CD14-positive monocyte (primary cell): ENCODE measurements around the gene TMEM30B. TPM values are rescaled to one million over a fixed set of nuclear protein-coding genes. Genes with fewer than 3 reads are reported as not detected.
A peak's percentile ranks its signal among the peaks of the same experiment; 100 is the strongest.

Experiments
- DNase-seq, 3 donors: peaks; one replicate each; pipeline ENCODE4 v3.0.0-alpha.2; 2011 to 2022
- H2AFZ ChIP-seq: 2 replicates; pipeline ENCODE4 v1.6.0; 2012; ENCODE audit warnings: mild to moderate bottlenecking, low read depth, low read length, inconsistent platforms; ENCODE audit not compliant: insufficient read depth, poor library complexity, severe bottlenecking
- H3K27ac ChIP-seq, 2 donors: 1 replicate in 1 of 2; 2 replicates in 1 of 2; pipeline ENCODE4 v1.5.1; 2012 to 2013; ENCODE audit warnings: low read length in 2 of 2, control low read depth in 1 of 2, inconsistent platforms in 1 of 2, low read depth in 1 of 2, mild to moderate bottlenecking in 1 of 2
- H3K27me3 ChIP-seq, 2 donors: one replicate each; pipeline versions ENCODE4 v1.6.0 to v1.6.1; 2011 to 2013; ENCODE audit warnings: low read length in 2 of 2; ENCODE audit not compliant: control insufficient read depth in 2 of 2, insufficient read depth in 2 of 2
- H3K36me3 ChIP-seq, 2 donors: replicated peaks in 1 of 2; 1 replicate in 1 of 2; 2 replicates in 1 of 2; pipeline versions ENCODE4 v1.5.1 to v1.6.1; 2012 to 2013; ENCODE audit warnings: low read length in 2 of 2, control low read depth in 1 of 2, inconsistent platforms in 1 of 2, mild to moderate bottlenecking in 1 of 2; ENCODE audit not compliant: insufficient read depth in 2 of 2, control insufficient read depth in 1 of 2
- H3K4me1 ChIP-seq, 2 donors: 1 replicate in 1 of 2; 2 replicates in 1 of 2; pipeline versions ENCODE4 v1.5.1 to v1.6.1; 2012 to 2013; ENCODE audit warnings: low read length in 2 of 2, control low read depth in 1 of 2, inconsistent platforms in 1 of 2, mild to moderate bottlenecking in 1 of 2, moderate library complexity in 1 of 2; ENCODE audit not compliant: insufficient read depth in 2 of 2, control insufficient read depth in 1 of 2
- H3K4me2 ChIP-seq: replicated peaks from 2 replicates; pipeline ENCODE3; 2012; ENCODE audit warnings: low read length, moderate library complexity, mild to moderate bottlenecking; ENCODE audit not compliant: poor library complexity, severe bottlenecking; ENCODE audit errors: extremely low read depth
- H3K4me3 ChIP-seq, 3 experiments: fragments of 200-600 bp in 1 of 3; sonication (generic) in 1 of 3; replicated peaks in 1 of 3; 1 replicate in 2 of 3; 2 replicates in 1 of 3; pipeline ENCODE4 v1.5.1; 2011 to 2013; ENCODE audit warnings: low read length in 3 of 3, mild to moderate bottlenecking in 3 of 3, control low read depth in 2 of 3, low read depth in 2 of 3, inconsistent platforms in 1 of 3, moderate library complexity in 1 of 3
- H3K79me2 ChIP-seq: 2 replicates; pipeline ENCODE4 v1.6.0; 2012; ENCODE audit warnings: mild to moderate bottlenecking, control low read depth, inconsistent platforms, low read length, moderate library complexity; ENCODE audit not compliant: insufficient read depth
- H3K9ac ChIP-seq: 2 replicates; pipeline ENCODE4 v1.6.0; 2017; ENCODE audit warnings: low read length, mild to moderate bottlenecking; ENCODE audit not compliant: insufficient read depth, poor library complexity, severe bottlenecking
- H3K9me3 ChIP-seq, 2 donors: replicated peaks in 1 of 2; 1 replicate in 1 of 2; 2 replicates in 1 of 2; pipeline versions ENCODE4 v1.5.1 to v1.6.1; 2012 to 2013; ENCODE audit warnings: low read length in 2 of 2, control low read depth in 1 of 2; ENCODE audit not compliant: control insufficient read depth in 1 of 2, insufficient read depth in 1 of 2
- H4K20me1 ChIP-seq: 2 replicates; pipeline ENCODE4 v1.6.0; 2012; ENCODE audit warnings: mild to moderate bottlenecking, low read length, control low read depth, moderate library complexity; ENCODE audit not compliant: insufficient read depth
- H3K27ac Mint-ChIP-seq, 7 donors: one replicate each; pipeline ENCODE4 v1.8.0; 2020; ENCODE audit warnings: mild to moderate bottlenecking in 7 of 7, mixed read lengths in 7 of 7, moderate library complexity in 6 of 7, inconsistent platforms in 2 of 7
- H3K27me3 Mint-ChIP-seq, 3 donors: one replicate each; pipeline ENCODE4 v1.8.0; 2021 to 2022; ENCODE audit warnings: low read depth in 3 of 3, mild to moderate bottlenecking in 3 of 3, mixed read lengths in 3 of 3, moderate library complexity in 3 of 3, inconsistent platforms in 1 of 3
- H3K36me3 Mint-ChIP-seq, 2 donors: one replicate each; pipeline ENCODE4 v1.8.0; 2020; ENCODE audit warnings: mixed read lengths in 2 of 2, inconsistent platforms in 1 of 2, mild to moderate bottlenecking in 1 of 2
- H3K4me1 Mint-ChIP-seq: one replicate; pipeline ENCODE4 v1.8.0; 2020; ENCODE audit warnings: mild to moderate bottlenecking, mixed read lengths
- H3K4me3 Mint-ChIP-seq, 2 donors: one replicate each; pipeline ENCODE4 v1.8.0; 2020; ENCODE audit warnings: mild to moderate bottlenecking in 2 of 2, mixed read lengths in 2 of 2, moderate library complexity in 1 of 2
- H3K9me3 Mint-ChIP-seq, 7 donors: one replicate each; pipeline ENCODE4 v1.8.0; 2020 to 2022; ENCODE audit warnings: mixed read lengths in 7 of 7, mild to moderate bottlenecking in 6 of 7, moderate library complexity in 6 of 7, inconsistent platforms in 2 of 7
- WGBS: methylation state at CpG from one replicate; pipeline ENCODE4 v1.1.5; 2013; ENCODE audit warnings: missing lambda C conversion rate; ENCODE audit not compliant: insufficient coverage; 5-methylcytosine and 5-hydroxymethylcytosine counted together
- intact Hi-C, 2 donors: fragments of 100-400 bp; cut with micrococcal nuclease; formaldehyde crosslinking; loops; one replicate each; pipeline versions ENCODE4 v1.15.0 to v1.15.1; 2023
- polyA plus RNA-seq, 3 donors: library from polyadenylated mRNA; depleted of rRNA in 1 of 3; unstranded in 2 of 3; stranded (reverse) in 1 of 3; fragments of 300-500 nt in 2 of 3; fragments of >200 nt in 1 of 3; fragmentation: Illumina TruSeq in 2 of 3; gene quantifications; 1 replicate in 2 of 3; 2 replicates in 1 of 3; pipeline ENCODE4 v1.2.3, GENCODE V29; 2012 to 2021
- TF ChIP-seq, protein P1 (sequence below): fragments of 200-600 bp; IDR thresholded peaks from one replicate; pipeline ENCODE4 v1.8.0; 2022; ENCODE audit warnings: antibody characterized with exemption, mild to moderate bottlenecking

TMEM30B gene
- polyA plus RNA-seq, 3 donors, result not detected

DNA sequence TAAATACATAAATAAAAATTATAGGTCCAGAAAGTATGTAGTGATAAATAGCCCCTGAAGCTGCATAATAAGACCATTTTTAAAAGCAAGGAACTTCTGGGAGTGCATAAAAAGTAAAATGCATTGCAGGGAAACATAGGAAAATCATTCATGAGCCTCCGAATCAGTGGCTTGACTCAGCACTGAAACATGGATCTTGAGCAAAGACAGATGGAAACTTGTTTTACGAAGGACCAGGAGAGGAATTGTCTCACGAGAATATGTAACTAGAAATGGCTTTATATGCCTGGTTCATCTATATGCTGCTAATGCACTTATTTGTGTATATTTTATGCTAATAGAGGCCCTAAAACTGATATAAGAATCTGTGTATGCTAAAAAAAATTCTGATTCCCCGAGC lies 14.7 kb downstream of the TMEM30B start:
- peaks cover 4 to 5% of the 10 kb centered on the region in 2 donors for H3K4me1 ChIP-seq
- Mint-ChIP-seq H3K4me3 (peak overlapping the region in 1 of 2 donors; percentile 32), H3K27me3 (peaks cover 27 to 40% (median 34%) of the 10 kb centered on the region in 3 donors), H3K27ac (no peak overlapping the region), H3K36me3 (no peaks in the 10 kb centered on the region), H3K4me1 (peaks cover 4% of the 10 kb centered on the region), H3K9me3 (no peaks in the 10 kb centered on the region)
- TF ChIP-seq, protein P1, sequence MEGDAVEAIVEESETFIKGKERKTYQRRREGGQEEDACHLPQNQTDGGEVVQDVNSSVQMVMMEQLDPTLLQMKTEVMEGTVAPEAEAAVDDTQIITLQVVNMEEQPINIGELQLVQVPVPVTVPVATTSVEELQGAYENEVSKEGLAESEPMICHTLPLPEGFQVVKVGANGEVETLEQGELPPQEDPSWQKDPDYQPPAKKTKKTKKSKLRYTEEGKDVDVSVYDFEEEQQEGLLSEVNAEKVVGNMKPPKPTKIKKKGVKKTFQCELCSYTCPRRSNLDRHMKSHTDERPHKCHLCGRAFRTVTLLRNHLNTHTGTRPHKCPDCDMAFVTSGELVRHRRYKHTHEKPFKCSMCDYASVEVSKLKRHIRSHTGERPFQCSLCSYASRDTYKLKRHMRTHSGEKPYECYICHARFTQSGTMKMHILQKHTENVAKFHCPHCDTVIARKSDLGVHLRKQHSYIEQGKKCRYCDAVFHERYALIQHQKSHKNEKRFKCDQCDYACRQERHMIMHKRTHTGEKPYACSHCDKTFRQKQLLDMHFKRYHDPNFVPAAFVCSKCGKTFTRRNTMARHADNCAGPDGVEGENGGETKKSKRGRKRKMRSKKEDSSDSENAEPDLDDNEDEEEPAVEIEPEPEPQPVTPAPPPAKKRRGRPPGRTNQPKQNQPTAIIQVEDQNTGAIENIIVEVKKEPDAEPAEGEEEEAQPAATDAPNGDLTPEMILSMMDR, result no peak
- no peak overlapping the region for H3K4me2 ChIP-seq
- H3K27ac ChIP-seq, result no peak overlapping the region
- H3K4me3 ChIP-seq, result no peak overlapping the region
- H4K20me1 ChIP-seq, result no peaks in the 10 kb centered on the region
- DNase-seq, result no peak
- H3K27me3 ChIP-seq, result peaks cover 4 to 31% of the 10 kb centered on the region in 2 donors
- no peak overlapping the region for H3K9ac ChIP-seq
- intact Hi-C loops, result no loop called here
- no peaks in the 10 kb centered on the region for H3K79me2 ChIP-seq
- H3K9me3 ChIP-seq, result no peaks in the 10 kb centered on the region
- H2AFZ ChIP-seq, result no peak overlapping the region
- H3K36me3 ChIP-seq, result no peaks in the 10 kb centered on the region
- WGBS, result 100% methylated on average over 2 of the region's 4 CpGs

DNA sequence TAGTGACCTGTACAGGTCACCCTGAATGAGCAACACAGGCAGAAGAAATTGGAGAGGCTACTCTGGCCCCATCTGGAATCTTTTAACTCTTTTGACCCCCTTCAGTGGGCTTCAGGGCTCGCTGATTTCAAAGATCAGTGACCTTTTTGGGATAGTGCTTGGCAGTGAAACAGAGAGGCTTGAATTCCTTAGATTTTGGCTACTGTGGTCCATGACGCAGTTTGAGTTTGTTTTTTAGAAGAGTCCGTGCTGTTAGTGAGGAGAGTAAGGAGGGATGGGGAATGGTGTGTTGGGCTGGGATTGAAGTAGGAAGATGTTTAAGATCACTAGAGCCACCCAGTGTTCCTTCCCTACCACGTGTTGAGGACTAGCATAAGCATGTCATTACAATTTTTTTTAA lies 16.5 kb downstream of the TMEM30B start:
- intact Hi-C loops, result no loop called here
- H2AFZ ChIP-seq, result no peak overlapping the region
- H3K9me3 ChIP-seq, result no peaks in the 10 kb centered on the region
- H3K4me3 ChIP-seq, result no peak overlapping the region
- 100% methylated on average over 3 of the region's 4 CpGs for WGBS
- H4K20me1 ChIP-seq, result no peaks in the 10 kb centered on the region
- no peak for DNase-seq
- peaks cover 1% of the 10 kb centered on the region in 2 donors for H3K4me1 ChIP-seq
- H3K4me2 ChIP-seq, result no peak overlapping the region
- peaks cover 21 to 27% (median 21%) of the 10 kb centered on the region in 3 donors for H3K27me3 Mint-ChIP-seq
- no peak overlapping the region for H3K27ac Mint-ChIP-seq
- no peaks in the 10 kb centered on the region for H3K36me3 Mint-ChIP-seq
- H3K27me3 ChIP-seq, result peaks cover 4 to 14% of the 10 kb centered on the region in 2 donors
- TF ChIP-seq, protein P1, result no peak
- H3K27ac ChIP-seq, result no peak overlapping the region
- H3K79me2 ChIP-seq, result no peaks in the 10 kb centered on the region
- H3K4me3 Mint-ChIP-seq, result no peak overlapping the region
- H3K4me1 Mint-ChIP-seq, result peaks cover under 1% of the 10 kb centered on the region
- H3K36me3 ChIP-seq, result no peaks in the 10 kb centered on the region
- H3K9ac ChIP-seq, result no peak overlapping the region
- no peaks in the 10 kb centered on the region for H3K9me3 Mint-ChIP-seq
